CD4-positive, CD25-positive, alpha-beta regulatory T cell (primary cell): ENCODE data around the gene TAF11L11. TPM values are rescaled to one million over a fixed set of nuclear protein-coding genes. Genes with fewer than 3 reads are reported as not detected.
"Not testable (repeated sequence)": the region's sequence is repeated elsewhere in the genome, so short reads cannot be mapped to it uniquely, and the experiment has no call there.

Experiments
- ATAC-seq, 2 donors: fragments of 150-1000 bp; cut with Tn5 transposase; one replicate each; pipeline ENCODE4 v1.10.0; 2021; ENCODE audit warnings: low read depth in 2 of 2, moderate number of reproducible peaks in 2 of 2, moderate library complexity in 1 of 2
- DNase-seq, 3 donors: peaks; one replicate each; pipeline versions ENCODE4 v3.0.0 to v3.0.0-alpha.2; 2012 to 2022; ENCODE audit warnings: mixed read lengths in 1 of 3
- H3K27ac ChIP-seq: one replicate; pipeline ENCODE4 v1.7.0; 2013; ENCODE audit warnings: mild to moderate bottlenecking, low read length; ENCODE audit not compliant: insufficient read depth, poor library complexity, severe bottlenecking
- H3K27me3 ChIP-seq: one replicate; pipeline ENCODE4 v1.7.0; 2013; ENCODE audit warnings: low read length; ENCODE audit not compliant: control insufficient read depth, insufficient read depth
- H3K36me3 ChIP-seq: one replicate; pipeline ENCODE4 v1.7.0; 2013; ENCODE audit warnings: mild to moderate bottlenecking, low read length, moderate library complexity; ENCODE audit not compliant: control insufficient read depth, insufficient read depth
- H3K4me1 ChIP-seq: 2 replicates; pipeline ENCODE4 v1.7.0; 2013; ENCODE audit warnings: mild to moderate bottlenecking, low read length; ENCODE audit not compliant: insufficient read depth, control insufficient read depth, poor library complexity, severe bottlenecking
- H3K4me3 ChIP-seq: one replicate; pipeline ENCODE4 v1.7.0; 2013; ENCODE audit warnings: low read depth, mild to moderate bottlenecking, low read length, moderate library complexity
- H3K9me3 ChIP-seq, 2 experiments: 1 replicate in 1 of 2; 2 replicates in 1 of 2; pipeline ENCODE4 v1.7.0; 2013; ENCODE audit warnings: low read length in 2 of 2, mild to moderate bottlenecking in 1 of 2, moderate library complexity in 1 of 2; ENCODE audit not compliant: control insufficient read depth in 2 of 2
- H3K27ac Mint-ChIP-seq, 3 donors: one replicate each; pipeline ENCODE4 v1.8.0; 2020 to 2022; ENCODE audit warnings: mild to moderate bottlenecking in 3 of 3, mixed read lengths in 3 of 3, moderate library complexity in 2 of 3
- H3K27me3 Mint-ChIP-seq: one replicate; pipeline ENCODE4 v1.8.0; 2022; ENCODE audit warnings: mild to moderate bottlenecking, mixed read lengths
- H3K36me3 Mint-ChIP-seq: one replicate; pipeline ENCODE4 v1.8.0; 2020; ENCODE audit warnings: mixed read lengths
- H3K4me1 Mint-ChIP-seq, 4 donors: one replicate each; pipeline ENCODE4 v1.8.0; 2020 to 2022; ENCODE audit warnings: mixed read lengths in 4 of 4, mild to moderate bottlenecking in 1 of 4
- H3K4me3 Mint-ChIP-seq, 4 donors: one replicate each; pipeline ENCODE4 v1.8.0; 2020 to 2022; ENCODE audit warnings: mild to moderate bottlenecking in 4 of 4, mixed read lengths in 4 of 4, moderate library complexity in 3 of 4
- H3K9me3 Mint-ChIP-seq, 7 donors: one replicate each; pipeline ENCODE4 v1.8.0; 2020 to 2022; ENCODE audit warnings: mixed read lengths in 7 of 7, mild to moderate bottlenecking in 3 of 7, moderate library complexity in 2 of 7
- polyA plus RNA-seq, 4 donors: library from polyadenylated mRNA; unstranded; fragments of 300-500 nt; fragmentation: Illumina TruSeq; gene quantifications; one replicate each; pipeline ENCODE4 v1.2.3, GENCODE V29; 2021
- total RNA-seq: library from RNA; stranded (reverse); gene quantifications from one replicate; pipeline ENCODE4 v1.2.3, GENCODE V29; 2022

TAF11L11 gene
- total RNA-seq = not detected
- polyA plus RNA-seq = not detected

GRCh38 chr5:17603880-17604279 is at the start of gene TAF11L11:
Gene TAF11L11 (plus strand): TSS chr5:17604183.
- not testable (repeated sequence) for H3K9me3 ChIP-seq, H3K27me3 ChIP-seq, H3K4me1 ChIP-seq, H3K27me3 Mint-ChIP-seq, H3K27ac ChIP-seq, H3K36me3 Mint-ChIP-seq, H3K4me3 ChIP-seq, H3K4me3 Mint-ChIP-seq, H3K27ac Mint-ChIP-seq, ATAC-seq, H3K4me1 Mint-ChIP-seq, H3K36me3 ChIP-seq, DNase-seq
- peaks cover 0 to 16% (median 2%) of the 10 kb centered on the region in 7 donors for H3K9me3 Mint-ChIP-seq

- H3K4me3 Mint-ChIP-seq, H3K27ac ChIP-seq, H3K36me3 ChIP-seq, H3K4me1 Mint-ChIP-seq, H3K4me3 ChIP-seq, ATAC-seq, H3K9me3 ChIP-seq, H3K27me3 ChIP-seq, DNase-seq, H3K9me3 Mint-ChIP-seq, H3K27me3 Mint-ChIP-seq, H3K27ac Mint-ChIP-seq, H3K36me3 Mint-ChIP-seq, H3K4me1 ChIP-seq: not testable (repeated sequence)
These were observed 18.3 kb upstream of the TAF11L11 start, which contains the start of gene TAF11L7 for GRCh38 chr5:17585658-17586057. Gene TAF11L7 (minus strand): TSS chr5:17585758.

- not testable (repeated sequence) for H3K36me3 Mint-ChIP-seq, H3K4me3 Mint-ChIP-seq, H3K27me3 ChIP-seq, H3K4me1 Mint-ChIP-seq, H3K4me1 ChIP-seq, ATAC-seq, H3K27me3 Mint-ChIP-seq, H3K4me3 ChIP-seq, H3K27ac Mint-ChIP-seq, H3K36me3 ChIP-seq, DNase-seq, H3K9me3 Mint-ChIP-seq, H3K9me3 ChIP-seq, H3K27ac ChIP-seq
These were observed 13.1 kb upstream of the TAF11L11 start, which contains the start of gene TAF11L8 for GRCh38 chr5:17590860-17591259. Gene TAF11L8 (minus strand): TSS chr5:17590960.

GRCh38 chr5:17594255-17594654 is 9.7 kb upstream of the TAF11L11 start, which contains the start of gene TAF11L9:
Gene TAF11L9 (minus strand): TSS chr5:17594394.
- H3K4me3 Mint-ChIP-seq, H3K27me3 ChIP-seq, H3K27ac Mint-ChIP-seq, H3K4me1 ChIP-seq, DNase-seq, H3K36me3 Mint-ChIP-seq, H3K9me3 ChIP-seq, H3K27ac ChIP-seq, H3K9me3 Mint-ChIP-seq, H3K27me3 Mint-ChIP-seq, H3K36me3 ChIP-seq, H3K4me3 ChIP-seq, H3K4me1 Mint-ChIP-seq, ATAC-seq: not testable (repeated sequence)

- not testable (repeated sequence) for H3K4me3 Mint-ChIP-seq, H3K27me3 Mint-ChIP-seq, H3K4me1 ChIP-seq, H3K27ac Mint-ChIP-seq, H3K4me3 ChIP-seq, DNase-seq, H3K27ac ChIP-seq, H3K9me3 ChIP-seq, H3K4me1 Mint-ChIP-seq, H3K27me3 ChIP-seq, H3K36me3 ChIP-seq, ATAC-seq, H3K36me3 Mint-ChIP-seq, H3K9me3 Mint-ChIP-seq
These were observed 6.3 kb upstream of the TAF11L11 start, which contains the start of gene TAF11L10 for GRCh38 chr5:17597728-17598127. Gene TAF11L10 (minus strand): TSS chr5:17597828.

GRCh38 chr5:17604951-17605350 is 968 bp downstream of the TAF11L11 start:
- Mint-ChIP-seq H3K4me1 (no peaks in the 10 kb centered on the region), H3K27ac (no peak overlapping the region), H3K36me3 (no peaks in the 10 kb centered on the region), H3K4me3 (no peak overlapping the region), H3K27me3 (no peaks in the 10 kb centered on the region), H3K9me3 (peaks cover 0 to 16% (median 3%) of the 10 kb centered on the region in 7 donors)
- Histone ChIP-seq H3K4me3 (no peak overlapping the region), H3K27ac (no peak overlapping the region), H3K27me3 (no peaks in the 10 kb centered on the region), H3K36me3 (no peaks in the 10 kb centered on the region), H3K9me3 (peaks cover 0 to 7% of the 10 kb centered on the region in 2 experiments), H3K4me1 (no peaks in the 10 kb centered on the region)
- ATAC-seq (no peak), DNase-seq (no peak)

- not testable (repeated sequence) for H3K27ac ChIP-seq, H3K36me3 Mint-ChIP-seq, H3K4me3 ChIP-seq, H3K4me3 Mint-ChIP-seq, H3K27me3 ChIP-seq, H3K4me1 Mint-ChIP-seq, H3K27ac Mint-ChIP-seq, ATAC-seq, H3K4me1 ChIP-seq, DNase-seq, H3K9me3 ChIP-seq, H3K36me3 ChIP-seq, H3K27me3 Mint-ChIP-seq
- H3K9me3 Mint-ChIP-seq = peaks cover 0 to 14% (median 3%) of the 10 kb centered on the region in 7 donors
These were observed 3.5 kb downstream of the TAF11L11 start for GRCh38 chr5:17607461-17607860.

GRCh38 chr5:17610092-17610491 is 6.1 kb downstream of the TAF11L11 start, which contains the start of gene TAF11L12:
Gene TAF11L12 (plus strand): TSS chr5:17610392.
- H3K4me1 Mint-ChIP-seq, H3K27ac ChIP-seq, H3K4me3 Mint-ChIP-seq, H3K36me3 Mint-ChIP-seq, H3K4me3 ChIP-seq, H3K9me3 ChIP-seq, H3K27ac Mint-ChIP-seq, H3K4me1 ChIP-seq, H3K36me3 ChIP-seq, H3K27me3 Mint-ChIP-seq, DNase-seq, ATAC-seq, H3K27me3 ChIP-seq: not testable (repeated sequence)
- H3K9me3 Mint-ChIP-seq = peaks cover 0 to 16% (median 6%) of the 10 kb centered on the region in 7 donors
